Mesendoderm (in vitro differentiated cells): ENCODE results near the gene GGT7.

ENCODE experiments used
- DNase-seq: peaks from one replicate; pipeline ENCODE4 v3.0.0; 2013
- H2AK5ac ChIP-seq: 2 replicates; pipeline ENCODE4 v1.6.1; 2013; ENCODE audit warnings: low read length, inconsistent platforms
- H2BK120ac ChIP-seq: 2 replicates; pipeline ENCODE4 v1.6.1; 2013; ENCODE audit warnings: low read depth, mild to moderate bottlenecking, low read length, moderate library complexity, mixed read lengths
- H2BK15ac ChIP-seq: replicated peaks from 2 replicates; pipeline ENCODE4 v1.6.1; 2013; ENCODE audit warnings: low read depth, mild to moderate bottlenecking, moderate library complexity
- H2BK5ac ChIP-seq: 2 replicates; pipeline ENCODE4 v1.6.1; 2013; ENCODE audit warnings: low read length, inconsistent platforms
- H3K18ac ChIP-seq: 2 replicates; pipeline ENCODE4 v1.6.1; 2013; ENCODE audit warnings: mild to moderate bottlenecking, low read length, mixed read lengths
- H3K23ac ChIP-seq: one replicate; pipeline ENCODE4 v1.6.1; 2013; ENCODE audit warnings: low read length
- H3K27ac ChIP-seq: 2 replicates; pipeline ENCODE4 v1.5.1; 2013; ENCODE audit warnings: low read depth, mild to moderate bottlenecking, inconsistent platforms, low read length, moderate library complexity
- H3K27me3 ChIP-seq: 2 replicates; pipeline ENCODE4 v1.6.1; 2013; ENCODE audit warnings: low read length, control low read depth, mild to moderate bottlenecking, inconsistent platforms; ENCODE audit not compliant: insufficient read depth, poor library complexity
- H3K36me3 ChIP-seq: 2 replicates; pipeline ENCODE4 v1.6.1; 2013; ENCODE audit warnings: low read length, inconsistent platforms; ENCODE audit not compliant: control insufficient read depth, insufficient read depth
- H3K4ac ChIP-seq: one replicate; pipeline ENCODE4 v1.6.1; 2013; ENCODE audit warnings: low read depth, mild to moderate bottlenecking, low read length, moderate library complexity
- H3K4me1 ChIP-seq: 2 replicates; pipeline ENCODE4 v1.6.1; 2013; ENCODE audit warnings: low read depth, low read length, inconsistent platforms; ENCODE audit not compliant: control insufficient read depth
- H3K4me2 ChIP-seq: 2 replicates; pipeline ENCODE4 v1.6.1; 2013; ENCODE audit warnings: low read length
- H3K4me3 ChIP-seq: 2 replicates; pipeline ENCODE4 v1.5.1; 2013; ENCODE audit warnings: mild to moderate bottlenecking, low read length
- H3K56ac ChIP-seq: one replicate; pipeline ENCODE4 v1.6.1; 2013; ENCODE audit warnings: low read length
- H3K79me1 ChIP-seq: 2 replicates; pipeline ENCODE4 v1.6.1; 2013; ENCODE audit warnings: low read length, inconsistent platforms
- H3K79me2 ChIP-seq: 2 replicates; pipeline ENCODE4 v1.6.1; 2013; ENCODE audit warnings: mild to moderate bottlenecking, low read length; ENCODE audit not compliant: control insufficient read depth, insufficient read depth
- H3K9ac ChIP-seq: 2 replicates; pipeline ENCODE4 v1.6.1; 2013; ENCODE audit warnings: low read length, inconsistent platforms
- H4K5ac ChIP-seq: one replicate; pipeline ENCODE4 v1.6.1; 2013; ENCODE audit warnings: low read length
- H4K8ac ChIP-seq: one replicate; pipeline ENCODE4 v1.6.1; 2013; ENCODE audit warnings: low read depth, mild to moderate bottlenecking, control low read depth, low read length, moderate library complexity
- WGBS: extraction: QIAGEN DNeasy Blood & Tissue Kit; methylation state at CpG from one replicate; pipeline ENCODE4 v1.1.7; 2013; ENCODE audit warnings: low lambda C conversion rate, missing lambda C conversion rate; ENCODE audit not compliant: insufficient coverage; ENCODE audit errors: extremely low coverage; 5-methylcytosine and 5-hydroxymethylcytosine counted together

The GGT7 gene

DNA sequence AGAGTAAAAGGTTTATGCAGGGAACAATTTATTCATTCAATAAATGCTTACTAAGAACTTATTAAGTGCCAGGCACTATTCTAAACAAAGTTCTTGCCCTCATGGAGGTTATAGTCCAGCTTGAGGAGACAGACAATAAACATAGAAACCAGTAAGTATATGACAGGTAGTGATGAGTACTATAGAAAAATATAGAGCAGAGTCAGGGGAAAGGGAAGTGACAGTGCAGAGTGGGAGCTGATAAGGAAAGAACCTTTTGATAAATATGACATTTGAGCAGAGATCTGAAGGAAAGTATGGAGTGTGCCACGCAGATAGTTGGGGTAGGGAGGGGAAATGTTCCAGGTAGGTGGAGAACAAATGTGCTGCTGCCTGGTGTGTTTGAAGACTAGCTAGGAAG, 15.8 kb upstream of the GGT7 start:
- no peak for DNase-seq
- H3K36me3 ChIP-seq: no peaks in the 10 kb centered on the region
- H2AK5ac ChIP-seq: no peak overlapping the region
- no peak overlapping the region for H3K9ac ChIP-seq
- H3K4ac ChIP-seq: no peak overlapping the region
- H3K27me3 ChIP-seq: no peaks in the 10 kb centered on the region
- no peak overlapping the region for H3K4me2 ChIP-seq
- H3K18ac ChIP-seq: no peak overlapping the region
- H3K79me1 ChIP-seq: no peaks in the 10 kb centered on the region
- no CpG with 5 or more reads among the region's 1 CpG for WGBS
- no peak overlapping the region for H4K5ac ChIP-seq
- no peak overlapping the region for H2BK5ac ChIP-seq
- no peak overlapping the region for H2BK120ac ChIP-seq
- no peaks in the 10 kb centered on the region for H3K79me2 ChIP-seq
- H4K8ac ChIP-seq: no peak overlapping the region
- H3K23ac ChIP-seq: no peak overlapping the region
- no peak overlapping the region for H3K4me3 ChIP-seq
- no peak overlapping the region for H3K56ac ChIP-seq
- no peak overlapping the region for H2BK15ac ChIP-seq
- no peak overlapping the region for H3K27ac ChIP-seq
- H3K4me1 ChIP-seq: no peaks in the 10 kb centered on the region

DNA sequence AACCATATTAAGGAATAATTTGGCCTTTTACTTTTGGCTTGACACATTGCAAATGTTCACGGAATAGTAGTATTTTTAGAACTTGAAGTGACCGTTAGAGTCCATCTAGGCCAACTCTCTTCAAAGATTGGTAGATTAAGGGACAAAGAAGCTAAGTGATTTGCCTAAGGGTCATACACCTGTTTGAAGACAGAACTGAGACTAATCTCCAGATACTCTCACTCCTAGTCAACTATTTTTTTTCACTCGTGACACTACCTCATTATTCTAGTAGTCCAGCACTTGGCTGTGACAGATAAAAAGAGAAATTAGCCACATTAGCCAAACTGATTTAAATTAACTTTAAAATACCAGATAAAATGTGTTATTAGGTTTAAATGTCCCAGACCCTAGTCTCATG, 14.4 kb upstream of the GGT7 start:
- no peaks in the 10 kb centered on the region for H3K36me3 ChIP-seq
- no peaks in the 10 kb centered on the region for H3K4me1 ChIP-seq
- H2AK5ac ChIP-seq: no peak overlapping the region

DNA sequence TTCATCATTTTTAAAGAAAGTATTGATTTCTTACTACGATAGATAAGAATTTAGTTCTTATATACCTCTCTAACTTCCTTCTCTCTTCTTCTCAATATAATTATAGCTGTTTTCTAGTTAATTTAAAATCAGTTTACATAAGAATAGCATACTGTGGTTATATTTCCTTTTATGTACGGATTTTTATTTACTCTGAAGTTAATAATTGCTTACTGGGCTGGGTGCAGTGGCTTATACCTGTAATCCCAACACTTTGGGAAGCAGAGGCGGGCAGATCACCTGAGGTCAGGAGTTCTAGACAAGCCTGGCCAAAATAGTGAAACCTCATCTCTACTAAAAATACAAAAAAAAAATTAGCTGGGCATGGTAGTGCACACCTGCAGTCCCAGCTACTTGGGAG, 13.5 kb upstream of the GGT7 start:
- Histone ChIP-seq H3K9ac (no peak overlapping the region), H3K27me3 (no peaks in the 10 kb centered on the region), H4K8ac (no peak overlapping the region), H3K36me3 (no peaks in the 10 kb centered on the region), H3K79me2 (no peaks in the 10 kb centered on the region), H2BK15ac (no peak overlapping the region), H3K4me1 (no peaks in the 10 kb centered on the region), H3K4me2 (no peak overlapping the region), H3K4me3 (no peak overlapping the region), H4K5ac (no peak overlapping the region), H3K4ac (no peak overlapping the region), H2BK120ac (no peak overlapping the region), H3K18ac (no peak overlapping the region), H3K56ac (no peak overlapping the region), H2BK5ac (no peak overlapping the region), H2AK5ac (no peak overlapping the region), H3K79me1 (no peaks in the 10 kb centered on the region), H3K27ac (no peak overlapping the region), H3K23ac (no peak overlapping the region)
- DNase-seq: no peak
- WGBS: no CpG with 5 or more reads among the region's 3 CpGs

More for the DNA sequence above, 14.4 kb upstream of the GGT7 start:
- H3K56ac ChIP-seq: no peak overlapping the region
- H4K8ac ChIP-seq: no peak overlapping the region
- no peak overlapping the region for H2BK5ac ChIP-seq
- no peak overlapping the region for H4K5ac ChIP-seq
- DNase-seq: no peak
- no peak overlapping the region for H3K4ac ChIP-seq
- no peak overlapping the region for H3K9ac ChIP-seq
- no peak overlapping the region for H3K4me3 ChIP-seq
- H3K27ac ChIP-seq: no peak overlapping the region
- no peaks in the 10 kb centered on the region for H3K27me3 ChIP-seq
- H3K4me2 ChIP-seq: no peak overlapping the region
- no peak overlapping the region for H3K23ac ChIP-seq
- no peaks in the 10 kb centered on the region for H3K79me2 ChIP-seq
- no CpG with 5 or more reads among the region's 3 CpGs for WGBS
- no peaks in the 10 kb centered on the region for H3K79me1 ChIP-seq
- no peak overlapping the region for H2BK15ac ChIP-seq
- H3K18ac ChIP-seq: no peak overlapping the region
- H2BK120ac ChIP-seq: no peak overlapping the region

DNA sequence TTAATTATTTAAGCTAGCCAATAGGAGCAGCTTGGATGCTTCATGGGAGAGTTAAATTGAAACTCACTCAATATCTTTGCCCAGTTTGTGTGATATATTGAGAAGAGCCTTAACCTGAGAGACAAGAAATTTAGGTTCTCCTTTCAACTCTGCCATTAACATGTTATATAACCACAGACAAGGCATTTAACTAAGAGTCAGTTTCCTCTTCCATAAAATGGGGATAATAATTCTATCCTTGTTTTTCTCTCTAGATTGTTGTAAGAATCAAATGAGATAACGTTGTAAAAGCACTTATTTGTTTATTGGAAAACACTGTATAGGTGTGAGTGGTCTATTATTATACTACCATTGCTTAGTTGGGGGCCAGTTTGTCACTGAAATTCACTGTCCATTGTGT, 11.6 kb upstream of the GGT7 start:
- no CpG with 5 or more reads among the region's 1 CpG for WGBS
- Histone ChIP-seq H3K9ac (no peak overlapping the region), H3K18ac (no peak overlapping the region), H3K4me2 (no peak overlapping the region), H2BK5ac (no peak overlapping the region), H2BK15ac (no peak overlapping the region), H4K5ac (no peak overlapping the region), H2AK5ac (no peak overlapping the region), H3K36me3 (no peaks in the 10 kb centered on the region), H3K4ac (no peak overlapping the region), H2BK120ac (no peak overlapping the region), H3K27me3 (no peaks in the 10 kb centered on the region), H3K79me2 (no peaks in the 10 kb centered on the region), H3K27ac (no peak overlapping the region), H3K4me1 (no peaks in the 10 kb centered on the region), H3K4me3 (no peak overlapping the region), H4K8ac (no peak overlapping the region), H3K56ac (no peak overlapping the region), H3K23ac (no peak overlapping the region), H3K79me1 (no peaks in the 10 kb centered on the region)
- no peak for DNase-seq

DNA sequence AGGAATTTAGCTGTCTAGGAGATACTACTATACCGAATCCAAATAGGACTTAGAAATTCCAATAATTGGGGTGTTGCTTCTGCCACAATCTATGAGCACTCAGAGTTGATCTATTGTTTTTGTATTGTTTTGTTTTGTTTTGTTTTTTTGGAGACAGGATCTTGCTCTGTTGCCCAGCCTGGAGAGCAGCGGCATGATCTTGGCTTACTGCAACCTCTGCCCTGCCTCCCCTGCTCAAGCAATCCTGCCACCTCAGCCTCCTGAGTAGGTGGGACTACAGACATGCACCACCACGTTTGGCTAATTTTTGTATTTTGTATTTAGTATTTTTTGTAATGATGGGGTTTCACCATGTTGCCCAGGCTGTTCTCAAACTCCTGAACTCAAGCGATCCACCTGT, 11.2 kb upstream of the GGT7 start:
- H4K5ac ChIP-seq: no peak overlapping the region
- no CpG with 5 or more reads among the region's 4 CpGs for WGBS
- H3K4ac ChIP-seq: no peak overlapping the region
- no peak overlapping the region for H2AK5ac ChIP-seq
- DNase-seq: no peak
- H3K36me3 ChIP-seq: no peaks in the 10 kb centered on the region
- H2BK120ac ChIP-seq: no peak overlapping the region
- H3K56ac ChIP-seq: no peak overlapping the region
- no peaks in the 10 kb centered on the region for H3K79me2 ChIP-seq
- no peak overlapping the region for H3K9ac ChIP-seq
- H3K4me1 ChIP-seq: no peaks in the 10 kb centered on the region
- no peak overlapping the region for H3K27ac ChIP-seq
- no peak overlapping the region for H4K8ac ChIP-seq
- H3K18ac ChIP-seq: no peak overlapping the region
- H3K4me3 ChIP-seq: no peak overlapping the region
- H3K27me3 ChIP-seq: no peaks in the 10 kb centered on the region
- no peak overlapping the region for H3K23ac ChIP-seq
- H3K79me1 ChIP-seq: no peaks in the 10 kb centered on the region
- no peak overlapping the region for H2BK15ac ChIP-seq
- H3K4me2 ChIP-seq: no peak overlapping the region
- no peak overlapping the region for H2BK5ac ChIP-seq

DNA sequence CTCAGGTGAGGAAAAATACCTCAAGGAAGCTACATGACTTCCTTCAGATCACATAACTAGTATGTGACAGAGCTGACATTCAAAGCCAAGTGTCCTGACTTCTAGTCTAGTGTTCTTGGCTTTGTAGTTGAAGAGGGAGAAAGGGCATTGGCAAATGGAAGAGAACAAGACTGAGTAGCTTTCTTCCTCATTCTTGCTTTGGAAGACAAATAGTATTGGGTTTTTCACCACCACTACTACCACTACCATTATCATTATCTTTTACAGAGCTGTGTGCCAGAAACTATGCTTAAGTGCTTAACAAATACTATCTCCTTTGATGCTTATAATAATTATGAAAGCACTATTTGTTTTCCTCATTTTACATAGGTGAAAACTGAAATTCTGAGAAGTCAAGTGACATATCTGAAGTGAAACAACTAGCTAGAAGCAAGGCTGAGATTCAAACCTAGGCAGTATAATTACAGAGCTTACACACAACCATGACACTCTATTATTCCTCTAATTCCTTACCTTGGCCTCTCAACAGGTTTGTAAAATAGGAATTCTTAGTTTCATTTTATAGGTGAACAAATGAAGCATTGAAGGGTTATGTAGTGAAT, 10.5 kb upstream of the GGT7 start:
- no peaks in the 10 kb centered on the region for H3K79me2 ChIP-seq
- no peak overlapping the region for H2BK120ac ChIP-seq
- no peaks in the 10 kb centered on the region for H3K27me3 ChIP-seq
- H3K4me2 ChIP-seq: no peak overlapping the region
- H3K4ac ChIP-seq: no peak overlapping the region
- no peak overlapping the region for H3K56ac ChIP-seq
- no peak overlapping the region for H2AK5ac ChIP-seq
- H3K36me3 ChIP-seq: no peaks in the 10 kb centered on the region
- H4K5ac ChIP-seq: no peak overlapping the region
- no peak overlapping the region for H3K18ac ChIP-seq
- H3K23ac ChIP-seq: no peak overlapping the region
- H2BK5ac ChIP-seq: no peak overlapping the region
- no peak overlapping the region for H3K27ac ChIP-seq
- peaks cover 2% of the 10 kb centered on the region for H3K79me1 ChIP-seq
- DNase-seq: no peak
- H4K8ac ChIP-seq: no peak overlapping the region
- H2BK15ac ChIP-seq: no peak overlapping the region
- H3K4me3 ChIP-seq: no peak overlapping the region
- H3K4me1 ChIP-seq: no peaks in the 10 kb centered on the region
- H3K9ac ChIP-seq: no peak overlapping the region
